Activated CD8-positive, alpha-beta memory T cell treated with anti-CD3 and anti-CD28 coated beads for 1 hour (primary cell): Measurements from ENCODE around the gene CADM4.
A peak's percentile ranks its signal among the peaks of the same experiment; 100 is the strongest.
"Not testable (repeated sequence)": the region's sequence is repeated elsewhere in the genome, so short reads cannot be mapped to it uniquely, and the experiment has no call there.

Source experiments
- DNase-seq, 2 donors: peaks; one replicate each; pipeline ENCODE4 v3.0.0-alpha.2; 2020; ENCODE audit warnings: low read depth in 1 of 2; ENCODE audit errors: extremely low read depth in 1 of 2

CADM4 gene

GRCh38 chr19:43610493-43610892 is 29.2 kb downstream of the CADM4 start:
- DNase-seq, result no peak

DNA sequence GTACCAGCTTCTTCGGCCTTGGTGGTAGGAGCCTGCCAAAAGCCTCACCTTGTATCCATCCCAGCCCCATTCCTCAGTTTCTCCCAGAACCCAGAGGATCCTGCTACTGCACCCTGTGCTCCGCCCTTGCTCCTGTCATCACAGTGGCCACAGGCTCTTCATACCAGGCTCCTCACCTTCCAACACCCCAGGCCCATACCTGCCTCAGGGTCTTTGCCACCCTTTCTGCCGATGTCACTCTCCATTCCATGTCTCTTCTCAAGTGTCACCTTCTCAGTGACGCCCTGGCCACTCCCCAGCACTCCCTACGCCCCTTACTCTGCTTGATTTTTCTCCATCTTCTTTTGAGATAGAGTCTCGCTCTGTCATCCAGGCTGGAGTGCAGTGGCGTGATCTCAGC is 29.8 kb downstream of the CADM4 start:
- no peak for DNase-seq

GRCh38 chr19:43607238-43608205 is 32.1 kb downstream of the CADM4 start:
- DNase-seq, result no peak

- no peak for DNase-seq
These were observed 33.0 kb downstream of the CADM4 start for GRCh38 chr19:43606569-43607229.

GRCh38 chr19:43605875-43606568 is 33.6 kb downstream of the CADM4 start:
- DNase-seq, result no peak

GRCh38 chr19:43600326-43600725 is 39.3 kb downstream of the CADM4 start:
- not testable (repeated sequence) for DNase-seq

DNA sequence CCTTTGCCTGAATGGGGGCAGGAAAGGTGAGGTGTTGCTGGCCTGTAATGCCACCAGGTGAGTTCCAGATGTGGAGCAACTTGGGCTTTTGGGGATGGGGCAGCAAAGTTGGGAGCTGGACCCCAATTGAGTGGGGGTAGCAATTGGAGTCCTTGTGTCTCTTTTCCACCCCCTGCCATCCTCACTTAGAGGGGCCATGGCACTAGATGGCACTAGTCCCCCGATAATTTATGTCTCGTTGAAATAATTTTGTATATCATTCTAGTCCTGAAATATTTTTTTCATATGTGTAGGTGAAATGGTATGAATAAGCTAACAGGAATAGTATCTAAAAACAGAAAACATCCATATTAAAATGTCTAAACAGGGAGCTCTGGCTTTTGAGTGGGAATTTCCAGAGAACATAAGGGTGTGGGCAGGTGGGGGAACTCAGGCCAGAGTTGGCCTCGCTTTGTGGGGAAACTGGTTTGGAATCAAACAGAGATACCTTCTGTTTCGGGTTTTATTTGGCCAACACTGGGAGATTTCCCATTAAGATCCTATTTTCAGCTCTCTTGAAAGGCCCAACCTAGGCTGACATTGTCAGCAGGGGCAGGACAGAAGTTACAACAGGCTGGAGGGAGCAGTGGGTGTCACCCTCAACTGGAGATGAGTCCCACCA is 39.9 kb downstream of the CADM4 start:
- DNase-seq, result no peak

- DNase-seq, result no peak
These were observed 41.0 kb downstream of the CADM4 start for GRCh38 chr19:43598445-43599240.

GRCh38 chr19:43597876-43598275 is 41.8 kb downstream of the CADM4 start:
- DNase-seq, result no peak

GRCh38 chr19:43596842-43597461 is 42.7 kb downstream of the CADM4 start:
- no peak for DNase-seq

DNA sequence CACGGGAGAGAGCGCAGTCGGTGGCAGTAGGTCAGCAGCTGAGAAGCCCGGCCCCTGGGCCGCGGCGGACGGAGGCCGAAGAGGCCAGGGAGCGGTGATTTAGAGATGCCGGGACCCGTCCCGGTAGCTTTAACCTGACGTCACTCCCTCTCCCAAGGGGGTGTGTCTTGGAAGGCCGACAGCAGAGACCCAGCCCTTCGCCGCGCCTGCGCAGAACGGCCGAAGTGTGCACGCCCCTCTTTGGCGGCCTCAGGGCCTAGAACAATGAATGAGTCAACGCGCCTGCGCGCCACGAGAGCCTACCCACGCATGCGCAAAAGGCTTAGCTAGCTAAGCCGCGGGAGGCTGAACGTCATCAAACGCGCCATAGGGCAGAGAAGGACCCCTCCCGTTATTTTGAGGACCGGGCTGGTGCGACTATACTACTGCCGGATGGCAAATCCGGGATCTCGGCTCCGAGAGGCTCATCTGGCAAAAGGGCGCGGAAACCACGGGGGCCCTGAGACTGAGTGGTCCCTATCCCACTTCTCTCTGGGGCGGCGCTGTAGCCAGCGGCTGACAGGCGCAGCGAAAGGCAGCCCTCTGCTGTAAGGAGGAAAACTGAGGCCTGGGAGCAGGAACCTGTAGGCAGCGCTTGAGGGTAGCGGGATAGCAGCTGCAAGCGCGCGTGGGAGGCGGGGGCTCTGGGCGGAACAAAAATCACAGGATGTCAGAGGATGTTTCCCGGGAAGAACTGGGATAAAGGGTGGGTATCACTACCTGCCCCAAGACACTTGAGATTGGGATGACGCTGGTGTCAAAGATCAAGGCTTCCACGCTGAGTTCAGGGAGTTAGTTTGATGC is 43.4 kb downstream of the CADM4 start, which contains the start of the genes IRGQ and ZNF576:
IRGQ (minus strand) TSS at position 136 of the 843 bp plus-strand sequence. CDS start 796 bp downstream, outside the sequence.
ZNF576 (plus strand) TSS at position 597 of the 843 bp plus-strand sequence. CDS start 514 bp downstream, outside the sequence.
- DNase-seq, result peak; percentile 100

DNA sequence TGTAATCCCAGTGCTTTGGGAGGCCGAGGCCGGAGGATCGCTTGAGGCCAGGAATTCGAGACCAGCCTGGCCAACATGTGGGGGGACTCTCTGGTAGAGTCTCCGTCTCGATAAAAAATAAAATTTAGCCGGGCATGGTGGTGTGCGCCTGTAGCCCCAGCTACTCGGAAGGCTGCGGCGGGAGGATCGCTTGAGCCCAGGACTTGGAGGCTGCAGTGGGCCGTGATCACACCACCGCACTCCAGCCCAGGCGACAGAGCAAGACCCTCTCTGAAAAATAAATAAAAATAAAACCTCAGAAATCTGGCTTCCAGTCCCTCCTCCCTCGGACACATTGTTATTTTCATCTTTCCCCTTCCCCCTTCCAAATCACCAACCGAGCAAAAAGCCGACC is 44.0 kb downstream of the CADM4 start:
- DNase-seq, result no peak

DNA sequence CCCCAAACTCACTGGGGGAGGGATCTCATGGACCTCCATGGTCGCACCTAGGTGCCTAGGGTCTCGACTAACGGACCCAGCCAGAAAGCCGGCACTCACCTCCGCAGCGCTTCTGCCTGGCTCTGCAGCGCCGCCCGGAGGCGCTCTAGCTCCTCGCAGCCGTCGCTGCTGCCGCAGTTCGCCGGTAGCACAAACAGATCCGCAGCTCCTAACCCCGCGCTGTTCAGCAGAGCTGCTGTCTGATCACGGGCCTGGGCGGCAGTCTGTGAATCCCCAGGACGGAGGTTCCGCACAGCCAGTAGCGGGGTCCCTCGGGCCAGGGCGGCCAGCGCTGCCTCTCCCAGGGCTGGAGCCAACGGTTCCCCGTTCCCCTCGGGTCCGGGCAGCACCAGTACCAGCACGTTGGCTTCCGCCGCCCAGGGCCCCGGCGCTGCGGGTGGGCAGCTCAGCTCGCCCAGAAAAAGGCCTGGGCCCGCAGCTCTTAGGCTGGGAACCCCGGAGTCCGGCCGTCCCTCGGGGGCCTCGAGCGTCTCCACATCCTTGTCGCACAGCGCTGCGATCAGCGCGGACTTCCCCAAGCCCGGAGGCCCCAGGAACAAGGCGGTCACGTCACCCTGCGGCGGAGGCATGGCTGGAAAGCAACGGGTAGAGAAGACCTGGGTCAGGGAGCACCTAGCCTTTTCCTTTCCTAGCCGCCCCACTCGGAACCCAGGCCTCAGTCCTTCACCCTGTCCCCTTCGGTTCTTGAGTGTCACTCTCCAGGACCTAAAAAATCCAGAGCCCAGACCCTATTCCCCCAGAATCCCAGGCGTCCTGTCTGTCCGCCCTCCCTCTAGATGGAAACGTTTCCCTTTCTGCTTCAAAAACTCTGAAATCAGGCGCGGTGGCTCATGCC is 44.7 kb downstream of the CADM4 start:
- DNase-seq, result peak in 1 of 2 donors; percentile 57

DNA sequence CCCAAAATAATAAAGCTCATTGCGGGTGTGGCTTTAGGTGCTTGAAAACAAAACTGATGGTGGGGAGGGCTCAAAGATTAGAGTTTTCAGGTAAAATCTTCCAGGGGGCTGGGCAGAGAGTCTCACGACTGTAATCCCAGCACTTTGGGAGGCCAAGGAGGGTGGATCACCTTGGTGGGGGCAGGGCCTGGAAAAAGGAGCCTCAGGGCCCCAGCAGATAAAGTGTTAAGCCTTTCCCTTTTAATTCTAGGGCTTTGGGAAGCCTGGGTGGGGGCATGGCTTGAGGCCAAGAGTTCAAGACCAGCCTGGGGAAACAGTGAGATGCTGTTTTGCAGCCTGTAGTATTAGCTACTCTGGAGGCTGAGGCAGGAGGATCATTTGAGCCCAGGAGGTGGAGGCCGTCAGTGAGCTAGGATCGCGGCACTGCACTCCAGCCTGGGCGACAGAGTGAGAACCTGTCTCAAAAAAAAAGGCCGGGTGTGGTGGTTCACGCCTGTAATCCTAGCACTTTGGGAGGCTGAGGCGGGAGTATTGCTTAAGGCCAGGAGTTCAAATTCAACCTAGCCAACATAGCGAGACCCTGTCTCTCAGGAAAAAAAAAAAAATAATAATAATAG is 45.5 kb downstream of the CADM4 start:
- no peak for DNase-seq

DNA sequence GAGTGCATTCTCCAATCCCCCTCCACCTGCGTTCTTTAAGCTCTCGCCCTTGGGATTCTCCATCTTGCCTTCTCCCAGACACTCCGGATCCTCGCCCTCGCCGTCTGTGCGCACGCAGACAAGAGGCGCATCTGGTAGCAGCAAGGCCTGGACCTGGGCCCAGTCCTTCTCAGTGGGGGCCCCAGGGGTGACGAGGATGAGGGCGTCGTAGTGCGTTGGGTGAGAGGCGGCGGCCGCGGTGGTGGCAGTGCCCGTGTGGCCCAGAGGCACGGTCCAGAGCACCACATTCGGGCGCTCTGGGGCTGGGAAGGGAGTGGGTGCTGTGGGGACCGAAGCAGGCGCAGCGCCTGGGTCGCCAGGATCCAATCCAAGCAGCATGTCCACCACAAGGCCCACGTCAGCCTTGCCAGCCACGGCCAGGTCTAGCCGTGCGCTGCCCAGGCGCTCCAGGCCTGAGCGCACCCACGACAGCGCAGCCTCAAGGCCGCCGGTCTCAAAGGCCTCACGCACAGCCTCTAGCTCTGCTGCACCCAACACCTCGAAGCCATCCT is 46.8 kb downstream of the CADM4 start:
- no peak for DNase-seq

- DNase-seq, result no peak
These were observed 47.5 kb downstream of the CADM4 start for GRCh38 chr19:43591904-43592772.
